Stimulated activated CD4-positive, alpha-beta T cell treated with anti-CD3 and anti-CD28 coated beads, Interleukin-4, amount 100 ng/mL, for 4 hours (primary cell): ENCODE data around the gene ANKRD17.

Source experiments
- DNase-seq, 2 experiments: peaks; one replicate each; pipeline ENCODE4 v3.0.0-alpha.2; 2020

The ANKRD17 gene

GRCh38 chr4:73045879-73046278 lies 212.7 kb downstream of the ANKRD17 start:
- DNase-seq: no peak

- no peak for DNase-seq
Measured at GRCh38 chr4:73037057-73037456, 221.5 kb downstream of the ANKRD17 start.

GRCh38 chr4:73036123-73036522 lies 222.5 kb downstream of the ANKRD17 start:
- DNase-seq: no peak

DNA sequence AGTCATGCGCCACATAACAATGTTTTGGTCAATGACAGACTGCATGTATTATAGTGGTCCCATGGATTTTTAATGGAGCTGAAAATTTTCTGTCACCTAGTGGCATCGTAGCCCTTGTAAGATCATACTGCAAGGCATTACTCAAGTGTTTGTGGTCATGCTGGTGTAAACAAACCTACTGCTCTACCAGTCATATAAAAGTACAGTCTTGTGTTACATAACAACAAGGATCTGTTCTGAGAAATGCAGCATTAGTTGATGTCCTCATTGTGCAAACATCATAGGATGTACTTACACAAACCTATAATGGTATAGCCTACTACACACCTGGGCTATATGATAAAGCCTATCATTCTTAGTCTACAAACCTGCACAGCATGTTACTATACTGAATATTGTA lies 223.7 kb downstream of the ANKRD17 start:
- no peak for DNase-seq

DNA sequence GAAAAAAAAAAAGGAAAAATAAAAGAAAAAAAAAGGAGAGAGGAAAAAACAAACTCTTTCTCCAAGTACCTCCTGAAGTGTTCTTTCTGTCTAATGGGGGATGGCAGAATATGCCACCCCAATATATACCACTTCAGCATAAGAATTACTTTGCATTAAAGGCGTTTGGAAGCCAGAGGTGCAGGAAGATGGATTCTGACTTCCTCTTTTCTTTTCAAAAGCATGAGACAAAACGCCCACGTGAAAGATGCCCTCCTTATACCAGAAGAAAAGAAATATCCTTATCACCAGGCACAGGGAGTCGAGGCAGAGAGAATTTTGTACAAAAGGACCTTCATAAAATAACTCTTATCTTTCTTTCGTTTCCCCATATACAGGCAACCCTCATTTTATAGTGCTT lies 230.0 kb downstream of the ANKRD17 start:
- no peak for DNase-seq
